ENCODE measurements around the gene CLEC12A.
"Not testable (repeated sequence)": the region's sequence is repeated elsewhere in the genome, so short reads cannot be mapped to it uniquely, and the experiment has no call there.

The CLEC12A gene

DNA sequence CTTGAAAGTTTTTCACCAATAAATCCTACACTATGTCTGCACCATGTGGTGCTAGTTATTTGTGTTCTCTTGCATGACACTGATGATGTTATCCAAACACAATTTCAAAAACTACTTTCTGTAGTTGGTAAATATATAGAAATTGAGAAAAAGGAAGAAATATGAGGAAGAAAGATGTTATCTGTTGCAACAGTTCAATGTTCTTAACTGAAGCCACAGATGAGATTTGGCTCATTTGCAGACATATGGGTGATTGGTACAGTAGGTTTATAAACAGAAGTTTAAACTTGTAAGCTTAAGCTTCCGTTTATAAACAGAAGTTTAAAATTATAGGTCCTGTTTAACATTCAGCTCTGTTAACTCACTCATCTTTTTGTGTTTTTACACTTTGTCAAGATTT, at the start of gene CLEC12A:
Gene CLEC12A (plus strand): TSS at position 229 of the 400 bp plus-strand sequence. CDS start 188 bp downstream, outside the sequence.
- DNase-seq, result no peak

GRCh38 chr12:9922429-9922828, 48.8 kb upstream of the CLEC12A start:
- DNase-seq, result no peak

DNA sequence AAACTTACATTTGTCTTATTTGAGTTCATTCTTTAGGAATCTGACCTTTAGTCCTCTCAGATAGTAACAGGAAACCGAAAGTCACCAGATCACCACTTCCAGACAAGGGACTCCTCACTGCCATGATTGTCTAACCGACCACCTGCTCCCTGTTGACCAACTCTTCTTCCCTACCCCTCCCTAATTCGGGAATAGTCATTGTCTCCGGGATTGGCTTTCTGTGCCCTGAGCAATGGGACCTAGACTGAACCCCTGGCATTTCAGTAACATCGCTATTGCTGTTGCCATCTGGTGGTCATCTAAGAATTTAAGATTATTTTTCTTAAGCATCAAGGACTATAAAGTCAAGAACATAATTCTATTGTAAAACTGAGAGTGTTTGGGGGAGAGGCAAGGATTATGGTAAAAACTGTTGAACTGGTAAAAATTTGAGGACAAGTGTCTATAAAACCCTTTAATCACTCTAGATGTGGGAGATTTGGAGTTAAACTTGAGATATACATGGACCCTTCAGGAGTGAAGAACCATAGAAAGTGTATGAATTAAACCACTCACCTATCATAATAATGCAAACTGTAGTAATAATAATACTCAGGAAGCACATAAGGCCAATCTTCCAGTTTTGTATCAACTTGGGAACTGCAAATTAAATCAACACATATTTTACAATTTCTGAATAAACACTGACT, 45.4 kb upstream of the CLEC12A start:
- peak; percentile 4 for DNase-seq

GRCh38 chr12:9926876-9927275, 44.3 kb upstream of the CLEC12A start:
- DNase-seq, result no peak

DNA sequence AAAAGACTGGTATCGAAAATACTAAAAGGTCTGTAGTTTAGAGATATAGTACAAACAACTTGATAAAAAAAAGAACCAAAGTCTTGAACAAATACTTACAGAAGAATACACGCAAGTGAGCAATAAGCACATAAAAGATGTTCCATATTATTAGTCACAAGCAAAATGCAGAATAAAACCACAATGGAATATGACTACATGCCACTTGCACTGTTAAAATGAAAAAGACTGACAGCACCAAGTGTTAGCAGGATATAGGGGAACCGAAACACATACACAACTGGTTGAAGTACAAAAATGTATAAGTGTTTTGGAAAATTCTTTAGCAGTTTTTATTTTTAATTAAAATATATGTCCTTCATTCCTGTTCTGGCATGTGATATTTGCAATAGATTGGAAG, 42.6 kb upstream of the CLEC12A start:
- DNase-seq, result no peak

DNA sequence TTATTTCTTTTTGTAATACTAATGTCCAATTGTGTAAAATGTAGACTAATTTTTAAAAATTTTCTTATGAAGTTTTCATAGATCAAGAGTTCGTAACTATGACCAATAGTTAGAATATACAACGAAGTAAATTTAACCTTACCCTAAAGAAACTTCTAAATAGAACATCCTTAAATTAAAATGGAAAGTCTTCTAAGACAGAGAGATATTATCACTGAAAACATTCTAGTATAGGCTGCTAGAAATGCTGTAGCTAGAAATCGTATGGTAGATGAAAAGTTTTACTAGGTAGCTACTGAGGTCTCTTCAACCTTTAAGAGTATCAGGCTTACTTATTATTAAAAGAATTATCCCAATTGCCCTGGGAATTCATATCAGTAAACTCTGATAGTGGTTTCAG, 40.0 kb upstream of the CLEC12A start:
- DNase-seq, result no peak

DNA sequence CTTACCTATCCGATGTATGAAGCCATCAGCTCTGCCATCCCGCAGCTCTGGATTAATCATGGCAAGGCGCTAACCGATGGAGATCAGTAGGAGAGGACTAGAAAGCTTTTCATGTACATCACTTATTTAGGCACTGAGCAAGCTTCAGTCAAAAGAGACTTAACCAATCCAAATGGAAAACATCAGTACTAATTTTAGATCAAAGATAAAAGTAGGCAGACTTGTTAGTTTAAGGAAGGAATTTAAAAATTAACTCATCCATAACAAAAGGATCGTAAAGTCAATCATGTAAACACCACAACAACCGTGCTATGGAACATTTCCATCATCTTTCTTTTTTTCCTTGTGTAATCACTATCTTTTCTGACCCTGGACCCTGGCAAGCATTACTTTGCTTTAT, 38.9 kb upstream of the CLEC12A start, which contains the start of gene CLEC2A:
Gene CLEC2A (minus strand): TSS at position 101 of the 400 bp plus-strand sequence. CDS start 41 bp downstream, at position 60.
- DNase-seq, result no peak

DNA sequence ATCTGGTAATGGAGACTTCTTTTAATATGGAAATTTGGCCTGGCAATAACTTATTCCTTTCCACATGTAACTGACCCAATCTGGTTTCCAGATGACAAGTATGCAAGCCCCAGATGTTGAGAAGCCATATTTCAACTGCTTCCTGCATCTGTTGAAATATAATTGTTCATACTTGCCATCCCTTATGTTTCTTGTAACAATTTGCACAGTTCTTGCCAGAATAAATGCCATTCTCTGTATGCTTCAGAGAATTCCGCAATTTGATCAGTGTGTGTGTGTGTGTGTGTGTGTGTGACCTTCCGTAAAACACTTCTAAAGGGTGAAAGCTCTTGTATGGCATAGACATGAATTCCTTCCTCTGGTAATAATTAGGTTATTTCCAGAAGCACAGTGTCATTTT, 37.3 kb upstream of the CLEC12A start:
- DNase-seq, result no peak

DNA sequence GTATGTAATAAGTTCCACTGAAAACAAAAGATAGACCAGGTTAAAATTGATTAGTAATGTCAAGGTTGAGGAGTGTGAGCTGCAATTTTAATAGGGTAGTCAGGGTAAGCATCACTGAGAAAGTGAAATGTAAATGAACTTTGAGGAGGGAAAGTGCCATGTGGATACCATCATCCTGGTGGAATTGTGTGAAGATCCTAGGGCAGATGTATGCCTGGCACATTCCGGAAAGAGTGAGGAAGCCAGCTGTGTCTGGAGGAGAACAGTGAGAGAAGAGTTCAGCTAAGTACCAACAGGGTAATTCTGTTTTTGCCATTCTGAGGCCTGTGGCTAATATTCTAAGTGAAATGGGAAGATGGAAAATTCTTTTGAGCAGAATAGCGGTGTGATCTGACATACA, 36.2 kb upstream of the CLEC12A start:
- no peak for DNase-seq

GRCh38 chr12:9936591-9936990, 34.6 kb upstream of the CLEC12A start:
- no peak for DNase-seq

DNA sequence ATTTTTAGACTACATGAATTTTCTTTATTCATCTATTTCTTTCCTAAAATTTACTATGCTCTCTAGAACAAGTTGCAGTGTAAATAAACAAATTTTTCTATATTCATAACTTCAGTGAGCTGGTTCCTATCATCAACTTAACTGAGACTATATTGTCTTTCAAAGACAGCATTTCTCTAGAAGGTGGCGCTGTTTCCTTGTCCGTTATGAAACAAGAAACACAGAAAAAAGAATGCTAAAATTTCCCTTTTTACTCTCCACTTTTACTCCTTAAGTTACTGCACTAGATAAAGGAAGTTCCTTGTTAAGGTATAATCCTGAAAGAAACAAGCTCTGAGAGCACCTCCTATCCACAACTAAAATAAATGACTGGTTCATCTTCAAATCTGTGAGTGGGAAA, 30.8 kb upstream of the CLEC12A start:
- no peak for DNase-seq

GRCh38 chr12:9941838-9942237, 29.4 kb upstream of the CLEC12A start:
- DNase-seq, result no peak

GRCh38 chr12:9943240-9943639, 28.0 kb upstream of the CLEC12A start:
- DNase-seq, result no peak

DNA sequence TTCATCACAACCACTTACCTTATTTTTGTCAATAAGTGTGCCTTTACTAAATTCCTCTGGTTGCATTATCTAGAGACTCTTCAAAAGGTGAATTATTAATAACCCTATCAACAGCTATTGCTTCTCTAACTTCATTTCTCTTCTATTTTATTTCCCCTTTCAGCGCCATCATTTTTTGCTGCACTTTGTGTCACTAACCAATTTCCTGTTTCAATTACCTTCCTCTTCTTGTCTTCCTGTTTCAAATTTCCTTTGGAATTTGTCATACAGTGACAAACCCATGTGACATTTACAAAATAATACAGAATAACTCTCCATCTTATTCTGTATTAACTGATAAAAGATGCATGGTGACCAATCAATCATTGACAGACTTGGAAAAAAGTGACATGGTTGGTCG, 26.8 kb upstream of the CLEC12A start:
- no peak for DNase-seq

- no peak for DNase-seq
Measured at GRCh38 chr12:9947674-9948073, 23.5 kb upstream of the CLEC12A start.

- DNase-seq, result no peak
Measured at GRCh38 chr12:9948606-9949296, 22.5 kb upstream of the CLEC12A start.

GRCh38 chr12:9951026-9951675, 20.1 kb upstream of the CLEC12A start:
- DNase-seq, result peak; percentile 36

DNA sequence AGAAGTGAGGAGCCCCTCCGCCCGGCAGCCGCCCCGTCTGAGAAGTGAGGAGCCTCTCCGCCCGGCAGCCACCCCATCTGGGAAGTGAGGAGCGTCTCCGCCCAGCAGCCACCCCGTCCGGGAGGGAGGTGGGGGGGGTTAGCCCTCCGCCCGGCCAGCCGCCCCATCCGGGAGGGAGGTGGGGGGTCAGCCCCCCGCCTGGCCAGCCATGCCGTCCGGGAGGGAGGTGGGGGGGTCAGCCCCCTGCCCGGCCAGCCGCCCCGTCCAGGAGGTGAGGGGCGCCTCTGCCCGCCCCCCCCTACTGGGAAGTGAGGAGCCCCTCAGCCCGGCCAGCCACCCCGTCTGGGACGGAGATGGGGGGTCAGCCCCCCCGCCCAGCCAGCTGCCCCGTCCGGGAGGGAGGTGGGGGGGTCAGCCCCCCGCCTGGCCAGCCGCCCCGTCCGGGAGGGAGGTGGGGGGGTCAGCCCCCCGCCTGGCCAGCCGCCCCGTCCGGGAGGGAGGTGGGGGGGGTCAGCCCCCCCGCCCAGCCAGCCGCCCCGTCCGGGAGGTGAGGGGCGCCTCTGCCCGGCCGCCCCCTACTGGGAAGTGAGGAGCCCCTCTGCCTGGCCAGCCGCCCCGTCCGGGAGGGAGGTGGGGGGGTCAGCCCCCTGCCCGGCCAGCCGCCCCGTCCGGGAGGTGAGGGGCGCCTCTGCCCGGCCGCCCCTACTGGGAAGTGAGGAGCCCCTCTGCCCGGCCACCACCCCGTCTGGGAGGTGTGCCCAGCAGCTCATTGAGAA, 18.1 kb upstream of the CLEC12A start:
- not testable (repeated sequence) for DNase-seq

DNA sequence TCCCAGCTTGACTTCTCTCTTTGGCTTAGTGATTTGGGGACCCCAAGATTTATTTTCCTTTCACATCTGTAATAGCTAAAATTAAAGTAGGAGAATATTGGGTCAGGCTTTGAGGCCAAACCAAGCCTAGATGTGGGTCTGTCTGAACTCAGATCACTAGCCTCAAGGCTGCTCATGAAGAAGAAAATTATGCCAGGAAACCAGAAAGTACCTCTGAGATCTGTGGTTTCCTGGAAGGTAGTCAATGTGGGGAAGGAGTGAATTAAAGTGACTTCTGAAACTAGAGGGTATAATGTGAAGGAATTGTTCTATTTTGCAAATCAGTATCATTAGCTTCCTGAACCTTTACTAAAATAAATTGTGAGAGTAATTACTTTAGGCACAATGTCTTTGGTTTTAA, 13.4 kb upstream of the CLEC12A start:
- no peak for DNase-seq

- DNase-seq, result no peak
Measured at GRCh38 chr12:9960590-9960989, 10.6 kb upstream of the CLEC12A start.

GRCh38 chr12:9961106-9961505, 10.1 kb upstream of the CLEC12A start:
- no peak for DNase-seq

DNA sequence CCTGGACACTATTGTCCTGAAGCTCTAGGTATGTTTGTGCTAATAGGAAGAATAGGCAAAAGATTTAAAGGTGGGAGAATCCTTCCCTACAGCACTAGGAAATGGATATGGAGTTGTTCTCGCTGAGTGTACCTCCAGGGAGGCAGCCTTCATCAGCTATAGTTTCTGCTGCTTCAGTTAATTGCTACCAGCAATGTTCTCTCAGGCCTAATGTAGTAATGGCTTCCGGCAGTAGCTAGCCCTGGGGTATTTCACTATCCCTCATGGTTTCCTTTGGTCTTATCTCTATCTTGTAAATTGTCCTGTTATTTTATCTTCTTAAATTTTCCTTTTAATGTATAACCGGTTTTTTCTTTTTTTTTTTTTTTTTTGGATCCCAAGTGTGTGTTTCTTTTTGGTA, 9.3 kb upstream of the CLEC12A start:
- no peak for DNase-seq

- DNase-seq, result no peak
Measured at GRCh38 chr12:9969673-9970072, 1.5 kb upstream of the CLEC12A start.
